DOHH2 (cell line): ENCODE data around the gene LIN37.
A peak's percentile ranks its signal among the peaks of the same experiment; 100 is the strongest.

ENCODE experiments used
- H3F3A ChIP-seq: fragments of 200-600 bp; sonication (generic), shearing (Covaris generic); 2 replicates; pipeline ENCODE4 v1.6.0; 2016; ENCODE audit warnings: antibody characterized with exemption, mild to moderate bottlenecking; ENCODE audit not compliant: control insufficient read depth, insufficient read depth
- H3K27ac ChIP-seq: fragments of 200-600 bp; sonication (generic); 2 replicates; pipeline ENCODE4 v1.5.1; 2014; ENCODE audit warnings: low read depth, mild to moderate bottlenecking, low read length, moderate library complexity
- H3K27me3 ChIP-seq: fragments of 200-600 bp; sonication (generic); 2 replicates; pipeline ENCODE4 v1.6.1; 2014; ENCODE audit warnings: mild to moderate bottlenecking, low read length, mixed read lengths; ENCODE audit not compliant: control insufficient read depth
- H3K36me3 ChIP-seq: fragments of 200-600 bp; sonication (generic); 2 replicates; pipeline ENCODE4 v1.6.1; 2014; ENCODE audit warnings: mild to moderate bottlenecking, low read length, moderate library complexity, mixed read lengths; ENCODE audit not compliant: control insufficient read depth
- H3K4me1 ChIP-seq: fragments of 200-600 bp; sonication (generic); 2 replicates; pipeline ENCODE4 v1.6.1; 2014; ENCODE audit warnings: mild to moderate bottlenecking, low read length, mixed read lengths; ENCODE audit not compliant: control insufficient read depth
- H3K4me2 ChIP-seq: fragments of 200-600 bp; sonication (generic); 2 replicates; pipeline ENCODE4 v1.6.0; 2014; ENCODE audit warnings: mild to moderate bottlenecking, low read length, moderate library complexity
- H3K4me3 ChIP-seq: fragments of 200-600 bp; sonication (generic); 2 replicates; pipeline ENCODE4 v1.5.1; 2014; ENCODE audit warnings: mild to moderate bottlenecking, low read length, mixed read lengths
- H3K79me2 ChIP-seq: fragments of 200-600 bp; sonication (generic); 2 replicates; pipeline ENCODE4 v1.6.1; 2014; ENCODE audit warnings: mild to moderate bottlenecking, low read length, mixed read lengths; ENCODE audit not compliant: control insufficient read depth
- H3K9me2 ChIP-seq: fragments of 200-600 bp; sonication (generic); replicated peaks from 2 replicates; pipeline ENCODE4 v1.6.1; 2014; ENCODE audit warnings: mild to moderate bottlenecking, low read length, mixed read lengths; ENCODE audit not compliant: control insufficient read depth
- H3K9me3 ChIP-seq: fragments of 200-600 bp; sonication (generic); 2 replicates; pipeline ENCODE4 v1.6.1; 2014; ENCODE audit warnings: antibody characterized with exemption, low read length, mixed read lengths; ENCODE audit not compliant: control insufficient read depth, insufficient read depth
- H4K20me1 ChIP-seq: fragments of 200-600 bp; sonication (generic); 2 replicates; pipeline ENCODE4 v1.6.0; 2014; ENCODE audit warnings: low read depth, mild to moderate bottlenecking, antibody characterized with exemption, low read length, moderate library complexity; ENCODE audit not compliant: control insufficient read depth, insufficient read depth
- CTCF ChIP-seq: fragments of 200-600 bp; sonication (generic); IDR thresholded peaks from one replicate; pipeline ENCODE4 v1.5.1; 2014; ENCODE audit warnings: antibody characterized with exemption, mild to moderate bottlenecking, low read depth, low read length; ENCODE audit not compliant: poor library complexity, severe bottlenecking
- EZH2phosphoT487 ChIP-seq: fragments of 200-600 bp; sonication (generic); IDR thresholded peaks from 2 replicates; pipeline ENCODE4 v1.6.1; 2017; ENCODE audit warnings: borderline replicate concordance, mild to moderate bottlenecking, antibody characterized with exemption, low read length, moderate library complexity, mixed read lengths

LIN37 gene

GRCh38 chr19:35750167-35750566 lies 1.8 kb downstream of the LIN37 start:
- no peaks in the 10 kb centered on the region for H3F3A ChIP-seq
- H3K79me2 ChIP-seq: peaks cover 14% of the 10 kb centered on the region
- no peak overlapping the region for H3K27ac ChIP-seq
- no peaks in the 10 kb centered on the region for H3K9me2 ChIP-seq
- no peaks in the 10 kb centered on the region for H4K20me1 ChIP-seq
- no peak overlapping the region for H3K4me3 ChIP-seq
- H3K4me1 ChIP-seq: peaks cover 25% of the 10 kb centered on the region
- H3K27me3 ChIP-seq: no peaks in the 10 kb centered on the region
- H3K4me2 ChIP-seq: peak overlapping the region; percentile 26; the same call in 1 of the 2 replicates
- no peaks in the 10 kb centered on the region for H3K9me3 ChIP-seq
- TF ChIP-seq CTCF (no peak), EZH2phosphoT487 (no peak)
- no peaks in the 10 kb centered on the region for H3K36me3 ChIP-seq

GRCh38 chr19:35751839-35752745 lies 3.7 kb downstream of the LIN37 start:
- Histone ChIP-seq H3K79me2 (peaks cover 4% of the 10 kb centered on the region), H4K20me1 (no peaks in the 10 kb centered on the region), H3K9me3 (no peaks in the 10 kb centered on the region), H3K27ac (no peak overlapping the region), H3K4me1 (peaks cover 21% of the 10 kb centered on the region), H3F3A (no peaks in the 10 kb centered on the region), H3K9me2 (no peaks in the 10 kb centered on the region), H3K27me3 (no peaks in the 10 kb centered on the region), H3K36me3 (no peaks in the 10 kb centered on the region), H3K4me2 (no peak overlapping the region), H3K4me3 (no peak overlapping the region)
- TF ChIP-seq EZH2phosphoT487 (no peak), CTCF (no peak)

GRCh38 chr19:35752746-35753350 lies 4.5 kb downstream of the LIN37 start:
- Histone ChIP-seq H3K27ac (no peak overlapping the region), H3F3A (no peaks in the 10 kb centered on the region)
- TF ChIP-seq EZH2phosphoT487 (no peak), CTCF (no peak)

More at GRCh38 chr19:35752746-35753350, 4.5 kb downstream of the LIN37 start:
- Histone ChIP-seq H3K9me2 (no peaks in the 10 kb centered on the region), H3K79me2 (peaks cover 4% of the 10 kb centered on the region), H4K20me1 (no peaks in the 10 kb centered on the region), H3K27me3 (no peaks in the 10 kb centered on the region), H3K4me1 (peaks cover 22% of the 10 kb centered on the region), H3K36me3 (no peaks in the 10 kb centered on the region), H3K9me3 (no peaks in the 10 kb centered on the region), H3K4me3 (no peak overlapping the region), H3K4me2 (no peak overlapping the region)
